Liver (tissue), 3 donors: ENCODE data around the gene ZNF473.

ENCODE experiments used
- ATF3 ChIP-seq: IDR thresholded peaks from 2 replicates; pipeline ENCODE4 v1.6.1; 2016; ENCODE audit warnings: antibody characterized with exemption
- CTCF ChIP-seq: fragments of 150-350 bp; IDR thresholded peaks from 2 replicates; pipeline ENCODE4 v1.5.1; 2017; ENCODE audit warnings: improper control_type of control experiment, low read depth, low read length; ENCODE audit not compliant: missing input control
- EGR1 ChIP-seq, 2 donors: IDR thresholded peaks; 2 replicates each; pipeline ENCODE4 v1.6.1; 2016 to 2018; ENCODE audit warnings: antibody characterized with exemption in 2 of 2, low read depth in 2 of 2
- FOXA2 ChIP-seq: IDR thresholded peaks from 2 replicates; pipeline ENCODE4 v1.6.1; 2016; ENCODE audit warnings: antibody characterized with exemption
- JUND ChIP-seq, 2 donors: IDR thresholded peaks; 2 replicates each; pipeline ENCODE4 v1.6.1; 2016; ENCODE audit warnings: antibody characterized with exemption in 2 of 2
- RAD21 ChIP-seq, 2 donors: IDR thresholded peaks; 2 replicates each; pipeline ENCODE4 v1.6.1; 2016; ENCODE audit warnings: antibody characterized with exemption in 2 of 2, mild to moderate bottlenecking in 2 of 2
- RXRA ChIP-seq, 2 donors: IDR thresholded peaks; 2 replicates each; pipeline ENCODE4 v1.6.1; 2017 to 2018; ENCODE audit warnings: antibody characterized with exemption in 2 of 2, mild to moderate bottlenecking in 1 of 2
- SP1 ChIP-seq: IDR thresholded peaks from 2 replicates; pipeline ENCODE4 v1.6.1; 2018; ENCODE audit warnings: antibody characterized with exemption, mild to moderate bottlenecking
- TAF1 ChIP-seq: conservative IDR thresholded peaks from 2 replicates; pipeline ENCODE4 v1.6.1; 2016; ENCODE audit warnings: antibody characterized with exemption, mild to moderate bottlenecking
- YY1 ChIP-seq: IDR thresholded peaks from 2 replicates; pipeline ENCODE4 v1.6.1; 2016; ENCODE audit warnings: antibody characterized with exemption, mild to moderate bottlenecking
- ZBTB33 ChIP-seq: IDR thresholded peaks from 2 replicates; pipeline ENCODE4 v1.6.1; 2016; ENCODE audit warnings: antibody characterized with exemption
- TF ChIP-seq, protein P1 (sequence below): IDR thresholded peaks from 2 replicates; pipeline ENCODE4 v1.6.1; 2016; ENCODE audit warnings: antibody characterized with exemption
- TF ChIP-seq, protein P2 (sequence below): IDR thresholded peaks from 2 replicates; pipeline ENCODE4 v1.6.1; 2016; ENCODE audit warnings: antibody characterized with exemption, mild to moderate bottlenecking
- donor health status: healthy.
- donor health status: healthy.

- TF ChIP-seq, protein P1, sequence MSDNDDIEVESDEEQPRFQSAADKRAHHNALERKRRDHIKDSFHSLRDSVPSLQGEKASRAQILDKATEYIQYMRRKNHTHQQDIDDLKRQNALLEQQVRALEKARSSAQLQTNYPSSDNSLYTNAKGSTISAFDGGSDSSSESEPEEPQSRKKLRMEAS: no peak
- TF ChIP-seq, protein P2, sequence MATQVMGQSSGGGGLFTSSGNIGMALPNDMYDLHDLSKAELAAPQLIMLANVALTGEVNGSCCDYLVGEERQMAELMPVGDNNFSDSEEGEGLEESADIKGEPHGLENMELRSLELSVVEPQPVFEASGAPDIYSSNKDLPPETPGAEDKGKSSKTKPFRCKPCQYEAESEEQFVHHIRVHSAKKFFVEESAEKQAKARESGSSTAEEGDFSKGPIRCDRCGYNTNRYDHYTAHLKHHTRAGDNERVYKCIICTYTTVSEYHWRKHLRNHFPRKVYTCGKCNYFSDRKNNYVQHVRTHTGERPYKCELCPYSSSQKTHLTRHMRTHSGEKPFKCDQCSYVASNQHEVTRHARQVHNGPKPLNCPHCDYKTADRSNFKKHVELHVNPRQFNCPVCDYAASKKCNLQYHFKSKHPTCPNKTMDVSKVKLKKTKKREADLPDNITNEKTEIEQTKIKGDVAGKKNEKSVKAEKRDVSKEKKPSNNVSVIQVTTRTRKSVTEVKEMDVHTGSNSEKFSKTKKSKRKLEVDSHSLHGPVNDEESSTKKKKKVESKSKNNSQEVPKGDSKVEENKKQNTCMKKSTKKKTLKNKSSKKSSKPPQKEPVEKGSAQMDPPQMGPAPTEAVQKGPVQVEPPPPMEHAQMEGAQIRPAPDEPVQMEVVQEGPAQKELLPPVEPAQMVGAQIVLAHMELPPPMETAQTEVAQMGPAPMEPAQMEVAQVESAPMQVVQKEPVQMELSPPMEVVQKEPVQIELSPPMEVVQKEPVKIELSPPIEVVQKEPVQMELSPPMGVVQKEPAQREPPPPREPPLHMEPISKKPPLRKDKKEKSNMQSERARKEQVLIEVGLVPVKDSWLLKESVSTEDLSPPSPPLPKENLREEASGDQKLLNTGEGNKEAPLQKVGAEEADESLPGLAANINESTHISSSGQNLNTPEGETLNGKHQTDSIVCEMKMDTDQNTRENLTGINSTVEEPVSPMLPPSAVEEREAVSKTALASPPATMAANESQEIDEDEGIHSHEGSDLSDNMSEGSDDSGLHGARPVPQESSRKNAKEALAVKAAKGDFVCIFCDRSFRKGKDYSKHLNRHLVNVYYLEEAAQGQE: no peak
- TF ChIP-seq TAF1 (no peak), SP1 (no peak), CTCF (no peak), EGR1 (IDR thresholded peaks at IDR 0.05; ENCODE audit: low read depth in 2 of 2) (no peak), ZBTB33 (no peak), RAD21 (IDR thresholded peaks at IDR 0.05) (no peak), RXRA (IDR thresholded peaks at IDR 0.05) (no peak), ATF3 (no peak), YY1 (no peak), JUND (IDR thresholded peaks at IDR 0.05) (no peak), FOXA2 (no peak)
Measured at GRCh38 chr19:49997709-49998108, 28.1 kb upstream of the ZNF473 start.
